Heart right ventricle (tissue), 16 donors: ENCODE data around the gene DAB1. TPM values are rescaled to one million over a fixed set of nuclear protein-coding genes. Genes with fewer than 3 reads are reported as not detected.
A peak's percentile ranks its signal among the peaks of the same experiment; 100 is the strongest.

Experiments used
- ATAC-seq, 8 donors: fragments of 200-7000 bp; cut with Tn5 transposase; one replicate each; pipeline ENCODE4 v1.9.1; 2020; ENCODE audit warnings: mild to moderate bottlenecking in 8 of 8, moderate library complexity in 8 of 8, moderate number of reproducible peaks in 1 of 8
- DNase-seq, 2 donors: peaks; one replicate each; pipeline ENCODE4 v3.0.0-alpha.2; 2020
- H3K27ac ChIP-seq, 10 donors: fragments of 200-600 bp; sonication (generic) in 2 of 10; one replicate each; pipeline versions ENCODE4 v1.5.0 to v1.8.0; 2020 to 2022; ENCODE audit warnings: mild to moderate bottlenecking in 3 of 10
- H3K27me3 ChIP-seq, 7 donors: fragments of 200-600 bp; one replicate each; pipeline ENCODE4 v1.8.0; 2021 to 2022; ENCODE audit warnings: mild to moderate bottlenecking in 2 of 7
- H3K36me3 ChIP-seq, 9 donors: fragments of 200-600 bp; sonication (generic) in 1 of 9; one replicate each; pipeline versions ENCODE4 v1.5.0 to v1.8.0; 2020 to 2022; ENCODE audit warnings: mild to moderate bottlenecking in 2 of 9
- H3K4me1 ChIP-seq, 9 donors: fragments of 200-600 bp; sonication (generic) in 1 of 9; one replicate each; pipeline versions ENCODE4 v1.5.0 to v1.8.0; 2020 to 2022; ENCODE audit warnings: mild to moderate bottlenecking in 4 of 9
- H3K4me3 ChIP-seq, 10 donors: fragments of 200-600 bp; sonication (generic) in 2 of 10; one replicate each; pipeline versions ENCODE4 v1.5.0 to v1.8.0; 2020 to 2022; ENCODE audit warnings: mild to moderate bottlenecking in 7 of 10, moderate library complexity in 2 of 10
- H3K9me3 ChIP-seq, 11 donors: fragments of 200-600 bp in 10 of 11; sonication (generic) in 2 of 11; one replicate each; pipeline versions ENCODE4 v1.5.0 to v1.8.0; 2013 to 2022; ENCODE audit warnings: mild to moderate bottlenecking in 2 of 11, control low read depth in 1 of 11, moderate library complexity in 1 of 11
- WGBS, 2 donors: extraction: QIAGEN DNeasy Blood & Tissue Kit; methylation state at CpG; one replicate each; pipeline ENCODE4 v1.1.7; 2013; ENCODE audit warnings: inconsistent platforms in 1 of 2; 5-methylcytosine and 5-hydroxymethylcytosine counted together
- intact Hi-C, 10 donors: fragments of 100-400 bp; cut with DNase I; formaldehyde crosslinking; loops; one replicate each; pipeline versions ENCODE4 v1.11.1 to v1.14.2; 2022
- polyA plus RNA-seq, 2 donors: library from polyadenylated mRNA; stranded (reverse); fragments of 200-250 nt; gene quantifications; one replicate each; pipeline ENCODE4 v1.2.3, GENCODE V29; 2013
- total RNA-seq, 10 donors: library from RNA; stranded (reverse); fragmentation: NEBNext Ultra II Directional in 3 of 10; extraction: Animal tissue kit (Norgen Biotek cat#: 25700) in 3 of 10; gene quantifications; one replicate each; pipeline versions ENCODE4 v1.2.1 to v1.2.4, GENCODE V29; 2021 to 2023
- TF ChIP-seq, protein P1 (sequence below), 9 donors: fragments of 200-600 bp; sonication (generic) in 2 of 9; IDR thresholded peaks; one replicate each; pipeline versions ENCODE4 v1.5.0 to v1.8.0; 2021 to 2022; ENCODE audit warnings: antibody characterized with exemption in 9 of 9, mild to moderate bottlenecking in 5 of 9, moderate library complexity in 1 of 9
- donor health status: Arrhythmogenic right ventricular cardiomyopathy.
- donor health status: ischemic (EF 13 %, LVEDD 7.1; RV severe dilation, severe dysfunction).
- donor health status: healthy with polysubstance abuse.
- donor health status: DM: no; HTN: yes; CAD: no.
- donor health status: DM: no; HTN: no; CAD: no.
- donor health status: ischemic (EF 25% LVEDD 6.9; RV normal size, moderate dysfunction).
- donor health status: ischemic (EF 25% LVEDD 5.7; RV mildly dilated, moderate dysfunction).
- donor health status: healthy.
- donor health status: DM: yes; HTN: yes; CAD: no.
- donor health status: Ischemic cardiomyopathy.
- donor health status: ischemic (EF 35%, LVEDD 5.7; RV mildly dilated, moderate dysfunction).
- donor health status: nonischemic (EF 11% LVEDD 7.7; RV severe dilation, severe dysfunction).
- donor health status: DM: yes; HTN: yes; CAD: no.
- donor health status: PGD.
- donor health status: ischemic (EF 29% LVEDD 5.4; RV normal size, mild dysfunction).
- donor health status: nonischemic (EF 23%, LVEDD 6.1; RV moderate dilation, normal function).

DAB1 gene
- total and polyA plus RNA-seq, 12 donors: 0.16 to 25.5 (median 8.1) TPM

DNA sequence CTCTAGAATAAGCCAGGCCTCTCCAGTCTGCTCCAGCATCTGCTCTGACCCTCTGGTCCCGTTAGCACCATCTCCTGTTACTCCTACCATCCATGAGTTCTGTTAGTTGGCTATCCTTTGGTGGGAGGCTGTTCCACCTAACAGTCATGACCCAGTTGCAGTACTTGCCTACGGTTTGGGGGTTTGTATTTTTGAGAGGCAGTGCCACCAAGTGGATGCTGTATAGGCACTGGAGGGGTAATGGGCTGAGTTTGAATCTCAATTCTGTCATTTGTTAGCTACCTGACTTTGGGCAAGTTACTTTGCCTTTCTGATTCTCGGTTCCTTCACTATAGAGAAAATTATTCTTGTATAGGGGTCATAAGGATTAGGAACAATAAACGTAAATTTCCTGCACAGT lies 445.9 kb downstream of the DAB1 start:
- DNase-seq: no peak
- no peak overlapping the region for H3K27ac ChIP-seq
- no peak for ATAC-seq
- intact Hi-C loops: no loop called here
- H3K9me3 ChIP-seq: no peaks in the 10 kb centered on the region
- peaks cover 0 to 4% (median 0%) of the 10 kb centered on the region in 7 donors for H3K27me3 ChIP-seq
- WGBS, 2 donors: 79 to 89% methylated on average over 4 of the region's 4 CpGs
- no peaks in the 10 kb centered on the region for H3K36me3 ChIP-seq
- TF ChIP-seq, protein P1, sequence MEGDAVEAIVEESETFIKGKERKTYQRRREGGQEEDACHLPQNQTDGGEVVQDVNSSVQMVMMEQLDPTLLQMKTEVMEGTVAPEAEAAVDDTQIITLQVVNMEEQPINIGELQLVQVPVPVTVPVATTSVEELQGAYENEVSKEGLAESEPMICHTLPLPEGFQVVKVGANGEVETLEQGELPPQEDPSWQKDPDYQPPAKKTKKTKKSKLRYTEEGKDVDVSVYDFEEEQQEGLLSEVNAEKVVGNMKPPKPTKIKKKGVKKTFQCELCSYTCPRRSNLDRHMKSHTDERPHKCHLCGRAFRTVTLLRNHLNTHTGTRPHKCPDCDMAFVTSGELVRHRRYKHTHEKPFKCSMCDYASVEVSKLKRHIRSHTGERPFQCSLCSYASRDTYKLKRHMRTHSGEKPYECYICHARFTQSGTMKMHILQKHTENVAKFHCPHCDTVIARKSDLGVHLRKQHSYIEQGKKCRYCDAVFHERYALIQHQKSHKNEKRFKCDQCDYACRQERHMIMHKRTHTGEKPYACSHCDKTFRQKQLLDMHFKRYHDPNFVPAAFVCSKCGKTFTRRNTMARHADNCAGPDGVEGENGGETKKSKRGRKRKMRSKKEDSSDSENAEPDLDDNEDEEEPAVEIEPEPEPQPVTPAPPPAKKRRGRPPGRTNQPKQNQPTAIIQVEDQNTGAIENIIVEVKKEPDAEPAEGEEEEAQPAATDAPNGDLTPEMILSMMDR (IDR thresholded peaks at IDR 0.05): no peak
- H3K4me3 ChIP-seq: no peak overlapping the region
- peaks cover 0 to 6% (median 0%) of the 10 kb centered on the region in 9 donors for H3K4me1 ChIP-seq

DNA sequence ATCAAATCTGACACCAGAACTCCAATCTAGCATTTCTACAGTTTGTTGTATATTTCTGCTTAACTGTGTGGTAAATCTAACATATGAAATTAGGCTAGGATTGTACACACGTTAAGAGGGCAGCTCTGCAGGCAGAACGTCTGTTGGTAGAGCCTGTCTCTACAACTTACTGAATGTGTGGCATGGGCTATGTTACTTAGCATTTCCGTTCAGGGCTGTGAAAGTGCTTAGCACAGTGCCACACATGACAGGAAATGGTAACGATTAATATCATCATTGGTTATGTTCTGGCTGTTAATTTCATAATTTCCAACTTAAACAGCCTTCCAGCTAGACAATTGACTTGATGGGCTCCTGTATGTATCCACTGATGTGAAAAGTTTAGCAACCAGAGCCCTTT lies 448.4 kb downstream of the DAB1 start:
- intact Hi-C loops: no loop called here
- Histone ChIP-seq H3K27ac (no peak overlapping the region), H3K27me3 (peaks cover 0 to 4% (median 0%) of the 10 kb centered on the region in 7 donors), H3K9me3 (no peaks in the 10 kb centered on the region), H3K4me1 (peaks cover 0 to 6% (median 0%) of the 10 kb centered on the region in 9 donors), H3K36me3 (no peaks in the 10 kb centered on the region), H3K4me3 (no peak overlapping the region)
- 67 to 80% methylated on average over 4 of the region's 4 CpGs for WGBS, 2 donors
- TF ChIP-seq, protein P1 (IDR thresholded peaks at IDR 0.05): no peak
- DNase-seq (no peak), ATAC-seq (no peak)

DNA sequence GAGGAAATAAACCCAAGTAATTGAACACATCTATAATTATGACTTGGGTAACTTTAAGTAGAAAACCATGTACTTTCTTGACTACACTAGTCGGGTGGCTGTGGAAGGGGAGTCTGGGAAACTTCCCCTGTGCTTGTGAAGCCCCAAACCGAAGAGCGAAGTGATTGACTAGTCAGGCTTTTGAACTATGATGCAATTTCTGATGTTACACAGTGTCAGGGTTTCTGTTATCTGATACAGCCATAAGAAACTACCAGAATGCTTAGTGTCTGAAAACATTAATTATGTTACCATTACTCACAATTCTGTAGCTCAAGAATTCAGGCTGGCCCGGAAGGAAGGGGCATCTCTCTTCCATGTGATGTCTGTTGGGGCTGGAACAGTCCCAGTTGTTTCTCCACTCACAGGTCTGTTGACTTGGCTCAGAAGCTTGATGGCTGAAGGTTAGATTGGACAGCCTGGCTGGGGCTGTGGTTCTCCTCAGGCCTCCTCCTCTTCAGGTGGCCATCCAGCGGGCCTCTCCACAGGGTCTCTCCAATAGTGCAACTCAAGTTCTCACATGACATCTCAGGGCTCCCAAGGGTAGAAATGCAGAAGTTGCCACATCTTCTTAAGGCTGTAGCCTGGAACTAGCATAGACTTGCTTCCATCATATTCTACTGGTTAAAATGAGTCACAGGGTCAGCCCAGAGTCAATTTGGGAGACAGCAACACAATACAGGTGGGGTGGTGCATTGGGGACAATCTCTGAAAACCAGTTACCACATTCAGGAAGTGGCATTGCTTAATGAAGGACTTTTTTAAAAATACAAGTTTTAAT lies 449.7 kb downstream of the DAB1 start:
- Histone ChIP-seq H3K27me3 (peaks cover 0 to 4% (median 0%) of the 10 kb centered on the region in 7 donors), H3K4me3 (no peak overlapping the region), H3K9me3 (peaks cover 0 to 1% (median 0%) of the 10 kb centered on the region in 11 donors), H3K27ac (no peak overlapping the region), H3K36me3 (no peaks in the 10 kb centered on the region), H3K4me1 (no peaks in the 10 kb centered on the region)
- DNase-seq: no peak
- WGBS, 2 donors: 69 to 76% methylated on average over 5 of the region's 5 CpGs
- intact Hi-C loops: no loop called here
- peak in 1 of 8 donors; percentile 25 for ATAC-seq
- TF ChIP-seq, protein P1 (IDR thresholded peaks at IDR 0.05): no peak

DNA sequence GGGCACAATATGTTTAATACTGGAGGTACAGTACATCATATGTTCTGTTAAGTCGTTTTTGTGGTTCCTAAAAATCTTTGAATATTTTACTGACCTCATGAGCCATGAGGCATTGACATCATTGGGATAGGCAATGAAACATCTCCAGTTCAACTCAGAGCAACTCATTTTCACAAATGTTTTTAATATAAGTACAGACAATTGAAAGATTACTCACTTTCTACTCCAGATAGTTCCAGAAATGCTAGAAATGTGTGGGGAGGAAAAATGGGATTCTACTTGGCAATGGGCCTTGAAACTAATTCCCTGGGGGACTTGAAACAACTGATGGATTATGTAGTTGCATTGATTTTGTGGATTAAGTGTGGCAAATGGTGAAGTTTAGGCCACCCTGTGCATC lies 450.9 kb downstream of the DAB1 start:
- H3K4me1 ChIP-seq: no peaks in the 10 kb centered on the region
- 58 to 70% methylated on average over 1 of the region's 1 CpG for WGBS, 2 donors
- TF ChIP-seq, protein P1 (IDR thresholded peaks at IDR 0.05): no peak
- intact Hi-C loops: no loop called here
- DNase-seq (no peak), ATAC-seq (no peak)
- H3K9me3 ChIP-seq: peaks cover 0 to 5% (median 0%) of the 10 kb centered on the region in 11 donors
- H3K27me3 ChIP-seq: peaks cover 0 to 4% (median 0%) of the 10 kb centered on the region in 7 donors
- H3K4me3 ChIP-seq: no peak overlapping the region
- no peaks in the 10 kb centered on the region for H3K36me3 ChIP-seq
- no peak overlapping the region for H3K27ac ChIP-seq
